Measurements from ENCODE around the gene TCEAL3.
A peak's percentile ranks its signal among the peaks of the same experiment; 100 is the strongest.
"Not testable (repeated sequence)": the region's sequence is repeated elsewhere in the genome, so short reads cannot be mapped to it uniquely, and the experiment has no call there.

TCEAL3 gene

DNA sequence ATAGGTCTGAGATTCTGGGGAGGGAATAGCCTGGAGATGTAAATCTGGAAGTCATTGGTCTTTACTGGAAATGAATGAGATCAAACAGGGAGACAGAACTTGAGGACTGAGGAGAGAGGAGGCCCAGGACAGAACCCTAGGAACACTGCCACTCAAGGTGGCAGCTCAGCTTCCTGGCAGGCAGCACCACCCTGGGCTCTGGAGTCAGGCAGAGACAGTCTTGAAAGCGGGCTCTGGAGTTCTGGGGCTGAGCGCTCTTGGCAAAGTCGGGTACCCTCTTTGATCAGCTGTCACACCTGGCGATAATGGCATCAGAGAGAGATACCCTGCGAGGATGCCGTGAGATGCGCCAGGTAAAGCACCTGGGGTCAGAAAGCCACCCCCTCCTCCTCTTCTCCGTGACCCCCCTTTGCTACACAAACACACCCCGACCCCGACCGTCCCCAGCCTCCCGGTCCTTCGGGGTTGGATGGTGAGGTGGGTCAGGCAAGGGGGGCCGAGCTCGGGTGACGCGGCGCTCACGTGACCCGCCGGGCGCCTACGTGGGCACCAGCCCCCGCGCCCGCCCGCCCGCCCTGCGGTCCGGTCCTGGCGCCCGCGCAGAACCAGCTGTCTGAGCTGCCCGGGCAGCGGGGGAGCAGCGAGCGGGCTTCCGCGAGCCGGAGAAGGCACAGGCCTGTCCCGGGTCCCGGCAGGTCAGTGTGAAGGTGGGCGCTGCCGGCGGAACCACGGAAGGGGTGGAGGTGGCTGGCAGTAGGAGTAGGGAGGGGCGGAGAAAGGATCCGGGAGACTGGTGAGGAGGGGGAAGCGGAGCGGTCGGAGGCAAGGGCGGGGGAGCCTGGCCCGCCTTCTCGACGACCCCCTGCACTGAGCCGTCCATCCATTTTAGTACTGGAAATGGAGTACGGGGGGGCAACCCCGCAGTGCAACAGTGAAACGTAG is at the start of gene TCEAL3:
Gene TCEAL3, plus strand, starts transcription at position 600 of the 942 bp plus-strand sequence. CDS start 1,102 bp downstream, outside the sequence.
- DNase-seq = peak; percentile 1 to 35

DNA sequence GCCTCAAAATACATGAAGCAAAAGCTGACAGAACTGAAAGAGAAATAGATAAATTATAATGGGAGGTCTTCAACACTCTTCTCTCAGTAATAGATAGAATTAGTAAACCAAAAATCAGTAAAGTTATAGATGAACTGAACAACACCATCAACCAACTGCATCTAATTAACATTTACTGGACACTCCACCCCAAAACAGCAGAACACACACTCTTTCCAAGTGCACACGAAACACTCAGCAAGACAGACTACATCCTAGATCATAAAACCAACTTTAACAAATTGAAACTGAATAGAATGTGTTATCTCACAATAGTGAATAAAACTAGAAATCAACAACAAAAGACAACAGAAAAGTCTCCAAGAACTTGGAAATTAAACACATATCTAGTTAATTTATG is 47.5 kb upstream of the TCEAL3 start:
- no peak for DNase-seq

- DNase-seq = no peak
Measured at GRCh38 chrX:103562801-103563200, 45.0 kb upstream of the TCEAL3 start.

DNA sequence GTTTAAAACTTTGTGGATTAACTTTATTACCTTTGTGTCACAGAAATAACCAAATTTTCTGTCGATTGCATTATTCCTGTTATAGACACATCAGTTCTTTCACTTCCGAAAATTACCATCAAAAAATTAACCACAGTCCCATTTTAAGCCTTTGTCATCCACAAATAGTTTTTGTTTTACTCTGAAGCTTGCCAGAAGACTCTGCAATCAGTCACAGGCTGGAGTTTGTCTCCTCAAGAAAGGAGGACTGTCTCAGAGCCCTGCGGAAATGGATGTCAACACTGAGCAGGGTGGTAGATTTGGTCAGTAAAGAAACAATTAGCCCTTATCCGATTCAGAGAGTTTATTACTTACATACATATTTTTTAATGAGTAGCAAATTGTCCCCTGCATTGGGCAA is 42.6 kb upstream of the TCEAL3 start:
- DNase-seq = no peak

DNA sequence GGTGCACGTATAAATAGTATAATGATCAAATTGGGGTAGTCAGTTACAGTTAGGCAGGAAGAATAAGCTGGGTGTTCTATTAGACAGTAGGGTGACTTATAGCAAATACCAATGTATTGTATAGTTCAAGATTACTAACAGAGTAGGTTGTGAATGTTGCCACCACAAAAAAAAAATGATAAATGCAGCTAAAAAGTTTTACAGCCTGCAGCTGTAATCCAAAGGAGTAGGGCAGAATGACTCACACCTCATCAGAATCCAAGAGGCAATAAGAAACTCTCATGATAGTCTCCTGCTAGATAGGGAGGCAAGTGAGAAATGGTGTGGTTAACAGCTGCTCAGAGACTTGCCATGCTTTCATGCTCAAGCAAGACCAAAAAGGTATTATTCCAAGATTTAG is 42.0 kb upstream of the TCEAL3 start:
- DNase-seq = no peak

DNA sequence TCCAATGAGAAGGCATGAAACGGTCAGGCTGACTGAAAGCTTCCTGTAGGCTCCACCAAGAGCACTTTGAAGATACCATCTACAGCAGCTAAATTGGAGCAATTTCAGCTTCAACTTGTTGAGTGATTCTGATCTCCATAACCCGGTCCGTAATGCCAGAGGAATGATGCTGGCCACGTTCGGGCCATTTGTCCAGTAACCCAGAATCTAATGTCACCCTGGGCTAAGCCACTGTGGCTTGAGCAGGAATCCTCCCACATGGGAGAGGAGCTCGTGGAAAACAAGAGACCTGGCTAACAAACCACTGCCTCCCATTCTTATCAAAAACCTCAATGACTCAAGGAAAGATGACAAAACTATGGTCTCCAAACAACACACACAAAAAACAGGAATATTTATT is 36.6 kb upstream of the TCEAL3 start:
- no peak for DNase-seq

- no peak for DNase-seq
Measured at GRCh38 chrX:103571726-103572125, 36.0 kb upstream of the TCEAL3 start.

DNA sequence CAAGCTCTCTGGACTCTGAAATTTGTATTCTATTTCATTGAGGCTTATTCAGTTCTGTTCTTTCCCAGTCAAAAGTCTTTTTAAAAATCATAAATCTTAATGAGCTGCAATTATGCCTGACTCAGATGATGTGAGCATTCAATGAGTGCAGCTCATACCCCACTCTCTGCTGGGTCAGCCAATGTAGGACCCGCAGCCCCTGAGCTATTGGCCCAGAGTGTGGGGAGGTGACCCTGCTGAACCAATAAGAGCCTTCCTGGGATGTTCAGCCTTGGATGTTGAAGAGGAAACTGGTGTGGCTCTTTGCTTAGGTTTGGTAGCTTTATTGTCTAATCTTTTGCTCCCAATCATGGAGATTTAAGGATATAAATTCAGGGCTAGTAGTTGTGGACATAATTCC is 34.6 kb upstream of the TCEAL3 start:
- DNase-seq = no peak

- DNase-seq = peak in 1 of 2 experiments; percentile 12
Measured at GRCh38 chrX:103584596-103584995, 23.2 kb upstream of the TCEAL3 start.

GRCh38 chrX:103585411-103586313 is 22.1 kb upstream of the TCEAL3 start, which contains the start of gene TCEAL4:
Gene TCEAL4, plus strand, starts transcription at chrX:103585515. Its CDS starts 1,161 bp downstream, at chrX:103586676.
- DNase-seq = peak in 1 of 2 experiments; percentile 34

DNA sequence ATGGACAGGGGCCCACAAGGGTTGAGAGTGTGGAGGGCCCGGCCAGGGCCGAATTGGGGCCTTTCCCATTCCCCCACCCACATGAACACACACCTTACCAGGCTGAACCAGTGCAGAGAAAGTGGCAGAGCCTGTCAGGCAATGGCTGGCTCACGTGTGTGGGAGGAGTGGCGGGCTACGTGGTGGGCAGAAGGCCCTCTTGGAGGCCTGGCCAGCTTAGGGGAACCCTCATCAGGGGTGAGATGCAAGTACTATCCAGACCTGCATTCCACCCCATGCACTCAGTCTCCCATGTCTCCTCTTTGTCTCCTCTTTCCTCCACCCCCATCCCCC is 21.5 kb upstream of the TCEAL3 start:
- no peak for DNase-seq

DNA sequence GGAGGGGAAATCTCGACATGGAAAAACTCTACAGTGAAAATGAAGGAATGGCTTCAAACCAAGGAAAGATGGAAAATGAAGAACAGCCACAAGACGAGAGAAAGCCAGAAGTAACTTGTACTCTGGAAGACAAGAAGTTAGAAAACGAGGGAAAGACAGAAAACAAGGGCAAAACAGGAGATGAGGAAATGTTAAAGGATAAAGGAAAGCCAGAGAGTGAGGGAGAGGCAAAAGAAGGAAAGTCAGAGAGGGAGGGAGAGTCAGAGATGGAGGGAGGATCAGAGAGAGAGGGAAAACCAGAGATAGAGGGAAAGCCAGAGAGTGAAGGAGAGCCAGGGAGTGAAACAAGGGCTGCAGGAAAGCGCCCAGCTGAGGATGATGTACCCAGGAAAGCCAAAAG is 21.1 kb upstream of the TCEAL3 start:
- no peak for DNase-seq

DNA sequence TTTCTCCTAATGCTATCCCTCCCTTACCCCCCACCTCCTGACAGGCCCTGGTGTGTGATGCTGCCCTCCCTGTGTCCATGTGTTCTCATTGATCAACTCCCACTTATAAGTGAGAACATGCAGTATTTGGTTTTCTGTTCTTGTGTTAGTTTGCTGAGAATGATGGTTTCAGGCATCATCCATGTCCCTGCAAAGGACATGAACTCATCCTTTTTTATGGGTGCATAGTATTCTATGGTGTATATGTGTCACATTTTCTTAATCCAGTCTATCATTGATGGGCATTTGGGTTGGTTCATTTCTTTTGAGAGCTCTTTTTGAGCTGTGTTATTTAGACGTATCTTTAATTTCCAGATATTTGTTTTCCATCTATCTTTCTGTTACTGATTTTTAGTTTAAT is 15.5 kb upstream of the TCEAL3 start:
- not testable (repeated sequence) for DNase-seq

GRCh38 chrX:103595202-103595601 is 12.6 kb upstream of the TCEAL3 start:
- not testable (repeated sequence) for DNase-seq

- no peak for DNase-seq
Measured at GRCh38 chrX:103608306-103608963, 672 bp downstream of the TCEAL3 start.

DNA sequence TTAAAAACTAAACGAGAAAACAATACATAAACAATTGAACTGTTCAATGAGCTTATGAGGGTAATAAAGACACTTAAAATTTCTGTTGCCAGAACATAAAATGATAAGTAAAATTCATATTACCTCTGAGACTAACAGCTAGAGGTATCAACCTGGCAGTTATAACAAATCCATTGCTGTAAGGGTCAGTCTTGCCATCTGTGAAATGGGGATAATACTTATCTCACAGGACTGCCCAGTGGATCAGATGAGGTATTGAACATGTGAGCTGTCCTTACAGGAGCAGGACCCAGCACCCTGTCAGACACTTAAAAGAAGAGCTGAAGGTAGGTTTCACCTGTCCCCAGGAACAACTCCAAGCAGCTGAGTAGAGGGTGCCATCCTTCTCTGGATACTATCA is 2.5 kb downstream of the TCEAL3 start:
- no peak for DNase-seq

DNA sequence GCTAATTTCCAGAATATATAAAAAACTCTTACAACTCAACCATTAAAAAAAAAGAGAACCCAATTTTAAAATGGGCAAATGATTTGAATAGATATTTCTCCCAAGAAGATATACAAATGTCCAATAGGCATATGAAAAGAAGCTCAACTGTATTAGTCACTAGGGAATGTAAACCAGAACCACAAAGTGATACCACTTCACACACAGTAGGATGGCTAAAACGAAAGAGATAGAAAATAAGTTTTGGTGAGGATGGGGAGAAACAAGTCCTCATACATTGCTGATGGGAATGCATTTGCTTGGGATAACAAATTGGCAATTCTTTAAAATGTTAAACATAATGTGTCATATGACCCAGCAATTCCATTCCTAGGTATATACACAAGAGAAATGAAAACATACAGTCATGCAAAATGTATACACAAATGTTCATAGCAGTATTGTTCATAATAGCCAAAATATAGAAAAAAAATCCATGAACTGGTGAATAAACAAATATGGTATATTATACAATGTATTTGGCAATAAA is 5.7 kb downstream of the TCEAL3 start:
- no peak for DNase-seq

DNA sequence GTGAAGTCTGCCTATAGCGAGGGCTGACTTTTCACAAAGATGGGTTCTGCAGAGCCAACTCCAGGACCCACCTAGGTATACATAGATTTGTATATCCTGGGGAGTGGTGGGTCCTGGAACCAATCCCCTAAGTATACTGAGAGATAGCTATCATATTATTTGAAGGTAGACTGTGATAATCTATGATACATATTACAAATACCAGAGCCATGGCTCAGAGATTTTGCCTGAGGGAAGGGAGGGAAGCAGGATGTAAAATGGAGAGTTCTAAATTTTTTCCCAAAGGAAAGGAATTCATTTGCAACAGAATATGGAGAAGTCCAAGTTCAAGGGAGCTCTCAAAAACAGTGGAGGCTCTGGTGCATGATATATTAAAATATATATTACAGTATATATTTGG is 7.2 kb downstream of the TCEAL3 start:
- DNase-seq = no peak

- no peak for DNase-seq
Measured at GRCh38 chrX:103615781-103616371, 8.1 kb downstream of the TCEAL3 start.

- DNase-seq = no peak
Measured at GRCh38 chrX:103616676-103617186, 9.0 kb downstream of the TCEAL3 start.

DNA sequence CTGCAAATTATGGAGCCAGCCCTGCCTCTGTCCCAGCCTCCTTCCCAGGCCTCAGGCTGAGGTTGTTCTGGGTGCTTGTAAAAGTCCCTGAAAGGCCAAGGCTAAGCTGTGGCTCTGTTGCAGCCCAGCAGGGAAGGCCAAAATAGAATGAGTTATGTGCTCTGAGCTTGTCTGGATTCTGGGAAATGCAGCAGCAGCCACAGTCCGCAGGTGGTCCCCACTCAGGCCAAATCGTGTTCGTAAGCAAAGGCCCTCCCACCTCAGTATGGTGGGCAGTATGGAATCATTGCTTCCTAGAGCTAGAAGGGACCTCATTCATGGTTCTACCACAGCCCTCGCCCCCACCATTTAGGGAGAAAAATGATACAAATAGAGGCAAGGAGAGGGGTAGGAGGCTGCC is 16.3 kb downstream of the TCEAL3 start:
- no peak for DNase-seq

DNA sequence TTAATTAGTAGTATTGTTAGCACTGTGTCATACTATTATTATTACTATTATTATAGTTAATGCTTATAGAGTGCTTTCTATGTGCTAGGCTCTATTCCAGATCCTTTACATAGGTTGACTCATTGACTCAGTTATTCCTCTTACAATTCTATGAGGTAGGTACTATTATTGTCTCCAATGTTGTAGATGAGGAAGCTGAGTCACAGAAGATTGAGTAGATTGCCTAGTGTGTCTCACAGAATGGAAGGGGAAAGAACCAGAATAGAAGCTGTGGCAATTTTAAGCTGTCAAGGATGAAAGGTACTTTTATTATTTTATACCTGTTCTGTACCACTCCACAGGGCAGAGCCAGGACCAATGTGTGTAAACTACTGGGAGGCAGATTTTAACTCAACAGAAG is 19.1 kb downstream of the TCEAL3 start:
- DNase-seq = no peak
